Brain microvascular endothelial cell (primary cell): ENCODE results near the gene LPCAT2.

Source experiments
- DNase-seq: peaks from one replicate; pipeline ENCODE4 v3.0.0-alpha.2; 2020
- H3K27ac ChIP-seq: fragments of 250-450 bp; sonication (Bioruptor Pico); 2 replicates; pipeline ENCODE4 v1.5.1; 2020; ENCODE audit warnings: mild to moderate bottlenecking, moderate library complexity
- H3K27me3 ChIP-seq: fragments of 250-450 bp; sonication (Bioruptor Pico); replicated peaks from 2 replicates; pipeline ENCODE4 v1.5.1; 2020; ENCODE audit warnings: mild to moderate bottlenecking
- H3K36me3 ChIP-seq: fragments of 250-450 bp; sonication (Bioruptor Pico); replicated peaks from 2 replicates; pipeline ENCODE4 v1.5.1; 2020; ENCODE audit warnings: mild to moderate bottlenecking
- H3K4me3 ChIP-seq: 2 replicates; pipeline ENCODE4 v1.5.1; 2011; ENCODE audit warnings: low read depth, mild to moderate bottlenecking, control low read depth, low read length, moderate library complexity
- CTCF ChIP-seq: IDR thresholded peaks from 2 replicates; pipeline ENCODE4 v1.5.1; 2011; ENCODE audit warnings: low read depth, mild to moderate bottlenecking, moderate library complexity, low read length, control low read depth, inconsistent platforms; ENCODE audit errors: missing control alignments
- in situ Hi-C: cut with HindIII; loops from 2 replicates; pipeline ENCODE4 v1.10.0; 2017; ENCODE audit warnings: low sequenced_read_pairs, low pct_ligation_motif_present

Gene LPCAT2

GRCh38 chr16:55491691-55492090 lies 17.2 kb upstream of the LPCAT2 start:
- H3K27me3 ChIP-seq = no peaks in the 10 kb centered on the region
- DNase-seq = no peak
- no peak overlapping the region for H3K4me3 ChIP-seq
- in situ Hi-C loops = no loop called here
- TF ChIP-seq CTCF = no peak
- H3K27ac ChIP-seq = no peak overlapping the region
- H3K36me3 ChIP-seq = peaks cover 46% of the 10 kb centered on the region

- H3K36me3 ChIP-seq = peaks cover 49% of the 10 kb centered on the region
- no peak for DNase-seq
- no peak for TF ChIP-seq CTCF
- H3K27me3 ChIP-seq = no peaks in the 10 kb centered on the region
- no peak overlapping the region for H3K27ac ChIP-seq
- H3K4me3 ChIP-seq = no peak overlapping the region
- in situ Hi-C loops = no loop called here
Observed at GRCh38 chr16:55492756-55493380, 16.0 kb upstream of the LPCAT2 start.

- in situ Hi-C loops = no loop called here
- H3K36me3 ChIP-seq = peaks cover 34% of the 10 kb centered on the region
- TF ChIP-seq CTCF = peak; percentile 61
- no peak overlapping the region for H3K27ac ChIP-seq
- H3K4me3 ChIP-seq = no peak overlapping the region
- peak; percentile 91 for DNase-seq
- no peaks in the 10 kb centered on the region for H3K27me3 ChIP-seq
Observed at GRCh38 chr16:55494994-55495421, 13.9 kb upstream of the LPCAT2 start.

GRCh38 chr16:55495616-55496289 lies 13.1 kb upstream of the LPCAT2 start:
- in situ Hi-C loops = no loop called here
- Histone ChIP-seq H3K4me3 (no peak overlapping the region), H3K36me3 (peaks cover 30% of the 10 kb centered on the region), H3K27me3 (no peaks in the 10 kb centered on the region), H3K27ac (no peak overlapping the region)
- TF ChIP-seq CTCF = no peak
- peak; percentile 55 for DNase-seq

- H3K36me3 ChIP-seq = peaks cover 28% of the 10 kb centered on the region
- no peak for DNase-seq
- in situ Hi-C loops = no loop called here
- no peak overlapping the region for H3K4me3 ChIP-seq
- no peak for TF ChIP-seq CTCF
- no peak overlapping the region for H3K27ac ChIP-seq
- H3K27me3 ChIP-seq = no peaks in the 10 kb centered on the region
Observed at GRCh38 chr16:55496509-55497145, 12.2 kb upstream of the LPCAT2 start.
